ENCODE data around the gene AMER3.
"Not testable (repeated sequence)": the region's sequence is repeated elsewhere in the genome, so short reads cannot be mapped to it uniquely, and the experiment has no call there.

The AMER3 gene

GRCh38 chr2:130727286-130727924 is 27.9 kb upstream of the AMER3 start:
- Histone ChIP-seq H3K27ac (peak overlapping the region; percentile 70 to 79), H3K4me3 (peak overlapping the region; percentile 77)

GRCh38 chr2:130728007-130728454 is 27.3 kb upstream of the AMER3 start:
- no peak for DNase-seq (ENCODE audit: low spot score)
- H3K4me3 ChIP-seq, result peak overlapping the region; percentile 77
- TF ChIP-seq, protein P1, sequence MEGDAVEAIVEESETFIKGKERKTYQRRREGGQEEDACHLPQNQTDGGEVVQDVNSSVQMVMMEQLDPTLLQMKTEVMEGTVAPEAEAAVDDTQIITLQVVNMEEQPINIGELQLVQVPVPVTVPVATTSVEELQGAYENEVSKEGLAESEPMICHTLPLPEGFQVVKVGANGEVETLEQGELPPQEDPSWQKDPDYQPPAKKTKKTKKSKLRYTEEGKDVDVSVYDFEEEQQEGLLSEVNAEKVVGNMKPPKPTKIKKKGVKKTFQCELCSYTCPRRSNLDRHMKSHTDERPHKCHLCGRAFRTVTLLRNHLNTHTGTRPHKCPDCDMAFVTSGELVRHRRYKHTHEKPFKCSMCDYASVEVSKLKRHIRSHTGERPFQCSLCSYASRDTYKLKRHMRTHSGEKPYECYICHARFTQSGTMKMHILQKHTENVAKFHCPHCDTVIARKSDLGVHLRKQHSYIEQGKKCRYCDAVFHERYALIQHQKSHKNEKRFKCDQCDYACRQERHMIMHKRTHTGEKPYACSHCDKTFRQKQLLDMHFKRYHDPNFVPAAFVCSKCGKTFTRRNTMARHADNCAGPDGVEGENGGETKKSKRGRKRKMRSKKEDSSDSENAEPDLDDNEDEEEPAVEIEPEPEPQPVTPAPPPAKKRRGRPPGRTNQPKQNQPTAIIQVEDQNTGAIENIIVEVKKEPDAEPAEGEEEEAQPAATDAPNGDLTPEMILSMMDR (IDR thresholded peaks at IDR 0.05), result no peak
- H3K27ac ChIP-seq, result peak overlapping the region; percentile 70 to 79

More at GRCh38 chr2:130727286-130727924, 27.9 kb upstream of the AMER3 start:
- TF ChIP-seq, protein P1 (IDR thresholded peaks at IDR 0.05), result no peak
- peak; percentile 86 for DNase-seq (ENCODE audit: low spot score)

- H3K27ac ChIP-seq, result peak within 1 kb of the TSS; percentile 70 to 79
- no peak for DNase-seq (ENCODE audit: low spot score)
- peak within 1 kb of the TSS; percentile 77 for H3K4me3 ChIP-seq
- TF ChIP-seq, protein P1 (IDR thresholded peaks at IDR 0.05), result no peak
Observed at GRCh38 chr2:130728549-130729316, 26.6 kb upstream of the AMER3 start, which contains the start of gene GPR148. Gene GPR148 (plus strand): TSS chr2:130729070. CDS start chr2:130729152, 82 bp downstream.

- Histone ChIP-seq H3K4me3 (no peak overlapping the region), H3K27ac (no peak overlapping the region)
- TF ChIP-seq, protein P1 (IDR thresholded peaks at IDR 0.05), result no peak
- DNase-seq (ENCODE audit: low spot score), result no peak
Observed at GRCh38 chr2:130729322-130730299, 25.7 kb upstream of the AMER3 start.

GRCh38 chr2:130732257-130732656 is 23.1 kb upstream of the AMER3 start:
- H3K27ac ChIP-seq; H3K4me3 ChIP-seq; DNase-seq (ENCODE audit: low spot score): not testable (repeated sequence)

- TF ChIP-seq, protein P1 (IDR thresholded peaks at IDR 0.05), result no peak
- H3K27ac ChIP-seq, result no peak overlapping the region
- H3K4me3 ChIP-seq, result no peak overlapping the region
- no peak for DNase-seq (ENCODE audit: low spot score)
Observed at GRCh38 chr2:130735200-130735599, 20.1 kb upstream of the AMER3 start.

DNA sequence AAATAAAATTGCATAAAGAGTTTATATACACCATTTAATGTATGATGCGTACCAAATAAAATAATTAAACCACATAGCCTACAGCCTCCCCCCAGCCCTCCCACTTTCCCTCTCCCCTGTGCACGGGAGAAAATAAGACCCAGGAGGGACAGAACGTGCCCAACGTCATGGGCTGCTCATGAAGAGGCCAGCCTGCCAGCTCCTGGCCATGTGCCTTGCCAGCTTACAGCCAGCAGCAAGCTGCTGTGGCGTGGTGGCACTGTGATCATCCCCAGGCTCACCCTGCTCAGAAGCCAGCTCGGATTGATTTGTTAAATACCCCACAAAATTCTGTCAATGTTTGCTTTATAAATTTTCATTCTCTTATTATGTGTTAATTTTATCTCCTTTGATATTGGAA is 18.9 kb upstream of the AMER3 start:
- TF ChIP-seq, protein P1 (IDR thresholded peaks at IDR 0.05), result no peak
- H3K27ac ChIP-seq, result no peak overlapping the region
- no peak overlapping the region for H3K4me3 ChIP-seq
- DNase-seq (ENCODE audit: low spot score), result no peak
